Spleen (tissue), 7 donors: Measurements from ENCODE around the gene PRKCA.

Experiments
- POLR2A ChIP-seq, 3 donors: fragments of 450-650 bp; IDR thresholded peaks; one replicate each; pipeline ENCODE4 v1.5.1; 2017; ENCODE audit warnings: antibody characterized with exemption in 3 of 3, mild to moderate bottlenecking in 1 of 3
- TF ChIP-seq, protein P1 (sequence below), 11 experiments: fragments of 200-600 bp in 7 of 11; fragments of 450-650 bp in 4 of 11; sonication (generic) in 4 of 11; IDR thresholded peaks in 8 of 11; conservative IDR thresholded peaks in 3 of 11; 1 replicate in 7 of 11; 2 replicates in 4 of 11; pipeline versions ENCODE4 v1.4.0 to v1.8.0; 2016 to 2021; ENCODE audit warnings: antibody characterized with exemption in 11 of 11, inconsistent platforms in 4 of 11, mild to moderate bottlenecking in 1 of 11
- donor health status: DM: no; HTN: no; CAD: no; lungs with moderate emphysema.
- donor health status: DM: no; HTN: no; CAD: no.
- donor health status: DM: no; HTN: no; CAD: no.

- TF ChIP-seq, protein P1, sequence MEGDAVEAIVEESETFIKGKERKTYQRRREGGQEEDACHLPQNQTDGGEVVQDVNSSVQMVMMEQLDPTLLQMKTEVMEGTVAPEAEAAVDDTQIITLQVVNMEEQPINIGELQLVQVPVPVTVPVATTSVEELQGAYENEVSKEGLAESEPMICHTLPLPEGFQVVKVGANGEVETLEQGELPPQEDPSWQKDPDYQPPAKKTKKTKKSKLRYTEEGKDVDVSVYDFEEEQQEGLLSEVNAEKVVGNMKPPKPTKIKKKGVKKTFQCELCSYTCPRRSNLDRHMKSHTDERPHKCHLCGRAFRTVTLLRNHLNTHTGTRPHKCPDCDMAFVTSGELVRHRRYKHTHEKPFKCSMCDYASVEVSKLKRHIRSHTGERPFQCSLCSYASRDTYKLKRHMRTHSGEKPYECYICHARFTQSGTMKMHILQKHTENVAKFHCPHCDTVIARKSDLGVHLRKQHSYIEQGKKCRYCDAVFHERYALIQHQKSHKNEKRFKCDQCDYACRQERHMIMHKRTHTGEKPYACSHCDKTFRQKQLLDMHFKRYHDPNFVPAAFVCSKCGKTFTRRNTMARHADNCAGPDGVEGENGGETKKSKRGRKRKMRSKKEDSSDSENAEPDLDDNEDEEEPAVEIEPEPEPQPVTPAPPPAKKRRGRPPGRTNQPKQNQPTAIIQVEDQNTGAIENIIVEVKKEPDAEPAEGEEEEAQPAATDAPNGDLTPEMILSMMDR (IDR thresholded peaks at IDR 0.05 in 8 of 11, conservative IDR thresholded peaks at IDR 0.05 in 3 of 11), result no peak
- no peak for TF ChIP-seq POLR2A (IDR thresholded peaks at IDR 0.05)
Observed at GRCh38 chr17:66667491-66668030, 365.1 kb downstream of the PRKCA start.
